Measurements from ENCODE around the gene GNB2.

GNB2 gene

DNA sequence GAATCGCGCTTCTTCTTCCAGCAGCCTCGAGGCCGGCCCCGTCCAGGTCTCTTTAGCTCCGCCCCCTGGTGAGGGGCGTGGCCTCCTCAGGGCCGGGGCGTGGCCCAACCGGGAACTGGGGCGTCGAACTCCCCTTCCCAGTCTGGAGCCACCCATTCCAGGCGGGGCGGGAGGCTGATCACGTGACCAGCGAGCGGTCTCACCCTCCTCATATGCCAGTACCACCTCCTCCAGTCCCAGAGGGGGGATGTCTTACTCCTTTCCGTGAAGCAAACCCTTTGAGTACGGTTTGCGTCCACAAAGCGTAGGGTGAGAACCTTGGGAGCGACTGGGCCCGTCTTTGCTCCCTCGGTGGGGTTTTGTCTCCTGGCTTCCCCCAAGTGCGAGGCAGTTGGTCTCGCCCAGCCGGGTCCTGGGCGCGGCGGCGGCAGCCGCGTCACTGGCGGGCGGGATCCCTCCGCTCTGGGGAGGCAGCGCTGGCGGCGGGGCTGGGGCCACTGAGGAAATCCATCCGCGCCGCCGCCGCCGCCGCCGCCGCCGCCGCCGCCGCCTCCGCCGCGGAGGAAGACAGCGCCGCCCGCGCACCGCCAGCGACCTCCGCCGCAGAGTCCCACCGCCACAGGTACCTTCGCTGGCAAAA is at the start of gene GNB2:
TSS of gene GNB2 (plus strand) at position 439 of the 640 bp plus-strand sequence. CDS start 2,526 bp downstream, outside the sequence.
- peak; percentile 100 for DNase-seq

DNA sequence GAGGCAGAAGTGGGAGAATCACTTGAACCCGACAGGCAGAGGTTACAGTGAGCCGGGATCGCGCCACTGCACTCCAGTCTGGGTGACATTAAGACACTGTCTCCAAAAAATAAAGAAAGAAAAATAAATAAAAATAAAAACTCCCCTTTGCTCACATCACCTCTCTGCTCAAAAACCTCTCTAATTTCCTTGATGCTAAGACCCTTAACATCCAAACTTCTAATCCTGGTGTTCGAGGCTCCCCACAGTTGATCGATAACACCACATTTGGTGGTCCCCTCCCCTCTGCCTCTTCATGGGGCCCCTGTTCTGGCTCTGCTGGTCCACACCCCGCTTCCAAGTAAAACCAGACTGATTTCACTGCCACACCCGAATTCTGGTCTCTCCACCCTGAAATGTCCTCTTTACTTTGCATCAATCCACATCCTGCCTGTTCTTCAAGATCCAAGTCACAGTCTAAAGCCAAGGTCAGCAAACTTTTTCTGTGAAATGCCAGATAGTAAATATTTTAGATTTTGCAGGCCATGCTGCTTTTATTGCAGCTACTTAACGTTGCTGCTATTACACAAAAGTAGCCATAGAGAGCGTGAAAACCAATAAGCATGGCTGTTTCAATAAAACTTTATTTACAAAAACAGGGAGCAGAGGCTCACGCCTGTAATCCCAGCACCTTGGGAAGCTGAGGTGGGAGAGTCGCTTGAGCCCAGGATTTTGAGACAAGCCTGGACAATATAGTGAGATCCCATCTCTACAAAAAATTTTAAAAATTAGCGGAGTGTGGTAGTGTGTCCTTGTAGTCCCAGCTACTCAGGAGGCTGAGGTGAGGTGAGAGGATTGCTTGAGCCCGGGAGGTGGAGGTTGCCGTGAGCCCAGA is 49.4 kb upstream of the GNB2 start:
- no peak for DNase-seq

DNA sequence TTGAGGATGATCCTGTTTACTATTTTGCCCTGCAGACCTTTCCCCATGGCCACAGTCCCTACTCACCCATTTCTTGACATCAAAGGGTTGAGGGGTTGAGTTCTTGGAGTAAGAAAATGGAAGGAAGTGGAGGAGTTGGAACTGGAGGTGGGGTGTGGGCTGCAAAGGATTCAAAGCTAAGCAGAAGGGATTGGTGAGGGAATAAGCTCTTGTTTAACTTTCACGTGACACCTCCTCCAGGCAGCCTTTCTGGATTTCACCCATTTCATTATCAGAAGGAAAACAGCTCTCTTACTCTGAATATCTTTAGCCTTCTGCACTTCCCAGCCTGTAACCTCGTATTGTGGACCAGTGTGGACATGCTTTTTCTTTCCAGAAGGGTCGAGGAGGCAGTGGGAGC is 47.5 kb upstream of the GNB2 start:
- DNase-seq = no peak

DNA sequence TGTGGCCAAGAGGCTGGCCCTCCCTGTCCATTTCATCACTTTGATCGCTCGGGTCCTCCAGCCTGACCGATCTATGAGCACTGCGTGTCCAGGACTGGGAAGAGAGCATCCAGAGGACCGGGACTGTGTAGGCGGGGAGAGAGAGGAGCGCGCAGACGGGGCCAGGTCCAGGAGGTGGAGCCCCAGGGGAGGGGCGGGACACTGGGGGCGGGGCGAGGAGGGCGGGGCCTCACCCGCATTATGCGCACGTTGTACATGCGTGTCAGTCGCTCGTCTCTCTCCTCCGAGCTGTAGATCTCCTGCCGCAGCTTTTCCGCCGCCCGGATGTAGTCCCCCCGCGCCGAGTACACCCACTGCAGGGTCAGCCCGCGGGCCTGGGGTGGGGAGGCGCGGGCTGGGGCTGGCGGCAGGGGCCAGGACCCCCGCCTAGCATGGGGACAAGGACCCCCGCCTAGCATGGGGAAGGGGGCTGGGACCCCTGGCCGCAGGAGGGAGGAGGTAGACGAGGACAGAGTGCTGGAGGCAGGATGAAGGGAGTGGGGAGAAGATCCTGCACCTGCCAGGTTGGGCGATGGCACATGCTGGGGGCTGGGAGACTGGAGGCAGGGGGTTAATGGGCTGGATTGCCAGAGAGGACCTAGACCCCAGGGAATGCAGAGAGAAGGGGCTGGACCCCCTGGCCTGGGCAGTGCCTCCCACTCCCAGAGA is 46.9 kb upstream of the GNB2 start:
- DNase-seq = peak; percentile 70 to 83 (median 71)

DNA sequence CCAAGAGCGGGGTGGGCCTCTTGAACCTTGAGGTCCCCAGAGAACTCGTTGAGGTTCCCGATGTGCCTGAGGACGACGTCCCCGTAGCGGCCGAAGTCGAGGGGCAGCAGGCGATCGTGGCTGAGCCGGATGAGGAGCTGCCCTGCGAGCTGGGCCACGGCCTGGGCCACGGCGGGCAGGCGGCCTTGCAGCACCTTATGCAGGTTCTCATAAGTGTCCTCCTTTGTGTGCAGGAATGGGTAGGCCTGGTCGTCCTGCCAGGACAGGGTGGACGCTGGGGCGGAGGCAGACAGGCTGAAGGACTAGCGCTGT is 46.3 kb upstream of the GNB2 start:
- DNase-seq = no peak

DNA sequence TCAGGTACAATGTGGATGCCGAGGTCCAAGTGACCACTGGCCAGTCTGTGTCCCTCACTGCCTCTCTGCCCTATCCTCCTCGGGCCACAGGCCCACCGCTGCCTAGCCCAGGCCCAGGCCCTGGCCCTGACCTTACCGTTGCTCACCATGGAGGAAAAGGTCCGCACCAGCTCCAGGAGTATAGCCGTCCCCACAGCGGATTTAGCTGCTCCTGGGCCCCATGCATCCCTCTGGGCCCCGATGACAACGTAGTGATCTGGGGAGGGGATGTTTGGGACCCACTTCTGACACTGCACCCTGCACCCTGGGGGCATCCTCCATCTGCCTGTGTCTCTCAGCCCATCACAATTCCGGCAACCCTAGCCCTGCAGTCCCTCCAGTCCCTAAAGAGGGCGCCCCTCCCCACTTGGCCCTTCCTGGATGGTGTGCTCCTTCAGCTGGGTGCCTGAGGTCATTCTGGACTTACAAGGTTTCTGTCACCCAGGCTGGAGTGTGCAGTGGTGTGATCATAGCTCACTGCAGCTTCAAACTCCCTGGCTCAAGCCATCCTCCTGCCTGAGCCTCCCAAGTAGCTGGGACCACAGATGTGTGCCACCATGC is 44.3 kb upstream of the GNB2 start:
- peak in 1 of 3 experiments; percentile 20 for DNase-seq

DNA sequence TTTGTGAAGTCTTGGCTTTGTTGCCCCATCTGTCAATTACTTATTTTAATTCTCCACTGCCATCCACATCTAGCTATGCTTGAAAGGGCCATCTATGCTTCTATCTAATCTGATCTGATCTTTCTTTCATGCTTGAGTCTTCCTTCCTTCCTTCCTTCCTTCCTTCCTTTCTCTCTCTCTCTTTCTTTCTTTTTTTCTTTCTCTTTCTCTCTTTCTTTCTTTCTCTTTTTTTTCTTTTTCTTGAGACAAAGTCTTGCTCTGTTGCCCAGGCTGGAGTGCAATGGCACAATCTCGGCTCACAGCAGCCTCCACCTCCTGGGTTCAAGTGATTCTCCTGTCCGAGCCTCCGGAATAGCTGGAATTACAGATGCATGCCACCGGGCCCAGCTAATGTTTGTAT is 43.5 kb upstream of the GNB2 start:
- DNase-seq = no peak

DNA sequence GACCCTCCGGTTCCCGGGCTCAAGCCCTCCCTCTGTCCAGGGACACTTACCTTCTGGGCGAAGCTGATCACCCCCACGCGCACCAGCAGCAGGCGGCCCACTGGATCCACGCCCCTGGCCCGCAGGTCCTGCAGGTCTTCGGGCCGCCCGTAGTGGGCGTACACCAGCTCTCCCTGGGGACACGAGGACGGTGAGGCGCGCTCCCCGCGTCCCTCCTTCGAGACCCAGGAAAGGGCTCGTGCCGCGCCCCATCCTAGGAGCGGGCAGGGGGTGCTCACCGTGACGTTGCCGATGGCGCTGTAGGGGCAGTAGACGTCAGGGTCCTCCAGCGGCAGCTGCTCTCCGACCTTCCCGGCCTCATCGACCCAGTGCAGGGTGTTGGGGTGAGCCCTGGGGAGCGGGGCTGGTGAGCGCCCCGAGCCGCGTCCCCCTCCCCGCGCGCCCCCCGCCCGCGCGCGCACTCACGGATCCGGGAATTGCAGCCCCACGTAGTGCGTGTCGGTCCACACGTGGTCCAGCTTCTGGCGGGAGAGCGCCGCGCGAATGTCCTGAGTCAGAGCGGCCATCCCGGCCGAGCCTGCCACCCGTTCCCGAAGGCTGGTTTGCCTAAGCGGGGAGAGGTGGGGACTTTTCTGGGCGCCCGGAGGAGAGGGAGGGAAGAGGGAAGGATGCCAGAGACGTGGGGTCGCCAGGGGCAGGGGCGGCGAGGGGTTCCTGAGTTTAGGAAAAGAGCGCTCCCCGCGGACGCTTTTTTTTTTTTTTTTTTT is 40.4 kb upstream of the GNB2 start:
- peak; percentile 51 to 84 (median 84) for DNase-seq

DNA sequence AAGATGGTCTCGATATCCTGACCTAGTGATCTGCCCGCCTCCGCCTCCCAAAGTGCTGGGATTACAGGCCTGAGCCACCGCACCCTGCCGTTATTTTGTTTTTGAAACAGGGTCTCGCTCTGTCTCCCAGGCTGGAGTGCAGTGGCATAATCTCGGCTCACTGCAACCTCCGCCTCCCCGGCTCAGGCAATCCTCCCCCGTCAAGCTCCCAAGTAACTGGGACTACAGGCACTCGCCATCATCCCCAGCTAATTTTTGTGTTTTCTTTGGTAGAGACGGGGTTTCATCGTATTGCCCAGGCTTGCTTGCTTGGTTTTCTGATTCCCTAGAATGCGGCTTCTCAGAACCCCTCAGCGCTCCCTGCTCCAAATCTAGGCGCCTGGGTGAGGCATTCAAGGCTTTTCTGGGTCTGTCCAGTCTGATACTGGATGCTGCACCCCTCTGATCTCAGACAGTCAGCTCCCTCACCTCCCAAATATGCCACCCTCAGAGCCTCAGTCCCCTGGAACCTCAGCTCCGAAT is 33.5 kb upstream of the GNB2 start:
- no peak for DNase-seq

DNA sequence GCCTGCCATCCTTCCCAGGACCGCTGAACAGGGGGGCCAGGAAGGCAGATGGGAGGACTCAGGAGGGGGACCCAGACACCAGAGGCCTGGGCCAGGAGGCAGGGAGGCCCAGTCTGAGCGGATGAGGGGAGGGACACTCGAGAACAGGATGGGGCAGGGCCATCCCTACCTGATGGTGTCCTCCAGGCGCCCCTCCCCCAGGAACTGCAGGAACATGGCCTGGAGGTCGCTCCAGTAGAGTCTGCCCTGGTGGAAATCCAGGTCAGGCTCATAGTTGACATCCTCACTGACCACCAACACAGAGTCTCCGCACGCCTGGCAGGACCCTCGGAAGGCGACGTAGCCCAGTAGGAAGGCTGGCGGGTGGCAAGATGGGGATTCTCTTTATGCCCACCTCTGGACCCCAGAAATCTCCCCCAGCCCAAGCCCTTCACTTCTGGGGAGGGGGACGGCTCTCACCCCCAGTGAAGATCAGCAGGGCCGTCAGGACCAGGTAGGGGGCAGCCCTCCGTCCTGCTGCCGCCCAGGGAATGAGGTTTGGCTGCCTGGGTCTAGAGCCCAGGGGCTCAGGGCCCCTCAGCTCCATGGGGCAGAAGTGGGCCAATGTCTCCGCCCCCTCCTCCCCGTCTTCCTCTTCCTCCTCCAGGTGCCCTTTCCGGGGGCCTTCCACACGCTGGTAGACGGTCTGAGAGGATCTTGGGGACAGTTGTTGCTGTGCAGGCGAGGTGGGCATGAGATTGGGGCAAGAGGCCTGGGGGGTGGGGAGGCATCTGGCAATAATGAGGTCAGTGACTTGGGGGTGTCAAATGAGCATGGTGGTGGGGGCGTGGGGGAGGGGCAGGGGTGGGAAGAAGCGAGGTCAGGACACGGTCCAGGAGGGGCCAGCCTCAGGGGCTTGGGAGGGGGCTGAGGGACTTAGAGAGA is 32.8 kb upstream of the GNB2 start:
- DNase-seq = no peak

DNA sequence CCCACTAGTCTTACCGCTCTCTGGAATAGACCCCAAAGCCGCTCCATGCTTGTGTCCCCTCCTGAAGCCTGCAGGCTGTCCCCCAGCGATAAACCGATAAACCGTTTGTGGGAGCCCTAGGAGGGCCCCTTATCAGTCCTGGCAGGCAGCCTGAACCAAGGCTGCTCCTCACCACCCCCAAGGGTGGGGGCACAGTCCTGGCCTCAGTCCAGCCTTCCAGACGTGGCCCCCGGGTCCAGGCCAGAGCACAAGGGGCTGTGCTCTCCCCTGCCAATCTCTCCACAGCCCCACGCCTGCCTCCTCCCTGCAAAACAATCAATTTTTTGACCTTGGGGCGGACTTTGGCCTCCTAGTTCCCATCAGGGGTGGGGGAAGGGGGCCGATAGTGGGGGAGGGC is 32.1 kb upstream of the GNB2 start, which contains the start of gene TFR2:
TSS of gene TFR2 (minus strand) at position 90 of the 397 bp plus-strand sequence. CDS start at position 47, 43 bp downstream.
- DNase-seq = no peak

DNA sequence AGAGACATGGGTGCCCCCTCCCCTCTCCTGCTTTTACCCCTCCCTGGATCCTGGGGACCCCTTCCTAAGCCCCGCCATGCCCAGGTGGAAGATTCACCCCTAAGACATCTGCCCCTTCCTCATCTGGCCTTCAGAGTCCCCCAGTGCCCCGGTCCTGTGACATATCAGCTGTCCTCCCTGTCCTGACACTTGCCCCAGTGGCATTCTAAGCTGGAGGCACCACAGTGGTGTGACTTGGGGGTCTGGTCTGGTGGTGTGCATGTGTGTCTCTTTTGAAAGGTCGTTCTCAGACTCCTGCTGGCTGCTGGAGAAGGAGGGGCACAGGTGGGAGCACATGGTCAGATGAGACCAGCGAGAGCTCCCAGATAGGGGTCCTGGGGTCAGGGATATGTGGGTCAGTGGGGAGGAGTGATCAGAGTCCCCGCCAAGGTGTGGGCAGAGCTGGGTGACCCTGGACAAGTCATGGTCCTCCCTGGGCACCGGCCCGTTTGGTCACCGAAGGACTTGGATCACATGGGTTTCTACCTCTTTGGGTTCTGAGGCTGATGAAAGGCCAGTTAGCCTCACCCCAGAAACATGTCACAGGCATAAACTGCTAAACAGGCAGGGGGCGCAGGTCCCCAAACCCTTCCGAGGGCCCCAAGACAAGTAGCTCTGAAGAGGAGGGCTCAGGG is 31.5 kb upstream of the GNB2 start:
- DNase-seq = no peak

DNA sequence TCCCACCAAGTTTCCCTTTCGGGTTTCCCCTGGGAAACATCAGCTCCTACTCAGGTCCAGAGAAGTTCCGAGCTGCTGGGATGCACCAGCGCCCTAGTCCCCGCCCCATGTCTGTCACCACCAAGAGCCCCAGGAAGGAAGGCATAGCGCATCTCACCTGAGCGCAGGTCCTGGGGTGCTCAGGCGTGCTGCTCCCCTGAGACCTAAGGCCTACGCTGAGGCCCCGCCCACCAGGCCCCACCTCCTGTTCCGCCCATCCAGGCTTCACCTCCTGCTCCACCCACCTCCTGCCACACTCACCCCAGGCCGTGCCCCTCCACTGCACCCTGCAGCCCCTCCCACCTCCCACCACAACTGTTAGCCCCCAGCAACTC is 31.0 kb upstream of the GNB2 start:
- DNase-seq = peak in 1 of 3 experiments; percentile 15

DNA sequence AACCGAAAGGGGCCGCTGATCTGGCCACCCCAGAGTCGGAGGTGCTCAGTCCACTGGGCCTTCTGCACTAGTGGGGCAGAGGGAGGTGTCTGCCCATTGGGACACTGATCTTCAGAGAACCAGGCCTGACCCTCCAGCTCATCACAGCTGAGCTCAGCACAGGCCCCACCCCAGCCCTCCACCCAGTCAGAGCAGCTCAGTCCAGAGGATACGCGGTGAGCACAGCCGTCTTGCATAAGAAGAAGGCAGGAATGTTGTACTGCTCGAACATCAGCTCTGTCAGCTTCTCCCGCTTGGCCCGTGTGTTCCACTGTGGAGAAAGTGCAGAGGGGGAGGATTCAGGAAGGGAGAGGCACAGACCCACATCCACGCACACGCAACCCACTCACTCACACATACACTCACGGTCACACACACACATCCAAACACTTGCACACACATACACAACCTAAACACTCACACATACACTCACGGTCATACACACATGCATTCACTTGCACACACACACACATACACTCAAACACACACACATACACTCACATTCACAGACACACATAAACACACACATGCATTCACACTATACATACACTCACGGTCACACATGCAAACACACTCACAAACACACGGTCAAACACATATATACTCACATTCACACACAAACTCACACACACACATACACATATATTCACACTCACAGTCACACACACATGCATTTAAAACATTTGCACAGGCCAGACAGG is 23.5 kb upstream of the GNB2 start:
- DNase-seq = no peak

DNA sequence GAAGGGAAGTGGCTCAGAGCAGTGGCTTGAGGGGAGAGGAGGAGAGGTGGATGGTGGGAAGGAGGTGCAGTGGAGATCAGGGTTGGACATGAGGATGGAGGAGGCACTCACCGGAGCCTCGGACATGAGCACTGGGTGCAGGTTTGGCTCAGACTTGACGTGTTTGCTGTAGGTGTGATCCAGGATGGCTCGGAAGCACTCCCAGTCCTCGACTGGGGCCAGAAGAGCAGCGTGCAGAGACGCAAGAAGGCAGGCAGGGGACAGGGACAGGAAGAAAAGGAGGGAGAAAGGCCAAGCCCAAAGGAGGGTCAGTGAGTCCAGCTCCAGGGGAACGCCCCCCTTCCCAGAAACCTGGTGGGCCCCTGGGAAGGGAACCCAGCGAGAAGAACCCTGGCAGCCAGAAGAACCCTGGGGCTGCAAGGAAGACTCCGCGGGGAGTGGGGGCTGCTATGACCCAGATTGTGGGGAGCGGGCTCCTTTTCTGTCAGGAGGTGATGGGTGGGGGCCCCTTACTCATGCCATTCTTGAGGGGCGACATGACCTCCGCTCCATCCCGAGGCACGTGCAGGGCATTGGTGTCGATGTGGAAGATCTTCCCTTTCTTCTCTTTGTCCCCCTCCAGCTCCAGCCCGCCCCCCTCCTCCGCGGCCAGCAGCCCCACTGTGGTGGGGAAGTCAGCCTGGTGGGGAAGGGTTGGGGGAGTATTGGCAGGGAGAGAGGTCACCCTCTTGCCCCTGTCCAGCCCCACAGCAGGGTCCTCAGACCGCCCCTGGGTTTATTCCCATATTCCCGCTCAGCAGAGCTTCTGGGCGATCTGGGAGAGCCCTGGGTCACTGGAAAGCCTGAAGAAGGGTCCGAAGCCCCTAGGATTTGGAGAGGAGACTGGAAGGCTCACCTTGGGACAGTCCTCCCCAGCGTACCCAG is 18.4 kb upstream of the GNB2 start:
- no peak for DNase-seq

DNA sequence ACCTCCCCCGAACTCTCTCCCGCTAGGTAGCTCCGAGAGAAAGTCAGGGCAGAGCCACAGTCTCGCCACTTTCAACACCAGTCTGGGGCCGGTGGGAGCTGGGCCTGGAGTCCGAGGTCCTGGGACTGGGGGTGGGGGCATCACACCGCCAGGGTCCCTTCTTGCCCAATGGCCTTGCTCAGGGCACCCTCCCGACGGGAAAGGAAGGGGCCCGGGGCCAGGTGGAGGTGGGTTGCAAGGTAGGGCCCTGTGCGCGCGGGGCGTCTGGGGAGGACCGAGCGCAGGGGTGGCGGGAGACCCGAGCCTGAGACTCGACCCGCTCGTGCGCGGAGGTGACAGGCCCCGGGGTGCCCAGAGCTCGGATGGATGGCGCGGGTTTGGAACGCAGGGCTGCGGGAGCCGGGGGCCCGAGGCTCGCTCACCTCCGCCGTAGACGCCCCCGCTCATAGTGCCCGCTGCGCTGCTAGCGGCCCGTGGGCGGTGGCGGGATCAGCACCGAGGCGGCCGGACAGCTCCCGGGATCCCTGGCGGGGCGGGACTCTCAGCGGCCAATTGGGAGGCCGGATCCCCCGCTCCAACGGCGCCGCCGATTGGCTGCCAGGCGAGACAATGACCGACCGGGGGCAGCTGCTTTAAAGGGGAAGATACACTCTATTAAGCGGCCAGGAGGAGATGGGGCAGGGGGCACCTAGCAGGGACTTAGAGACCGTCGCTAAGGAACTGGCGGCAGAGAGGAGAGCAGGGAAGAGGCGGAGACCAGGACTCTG is 17.4 kb upstream of the GNB2 start, which contains the start of gene ACTL6B:
TSS of gene ACTL6B (minus strand) at position 541 of the 767 bp plus-strand sequence. CDS start at position 447, 94 bp downstream.
- peak; percentile 87 to 92 (median 88) for DNase-seq

DNA sequence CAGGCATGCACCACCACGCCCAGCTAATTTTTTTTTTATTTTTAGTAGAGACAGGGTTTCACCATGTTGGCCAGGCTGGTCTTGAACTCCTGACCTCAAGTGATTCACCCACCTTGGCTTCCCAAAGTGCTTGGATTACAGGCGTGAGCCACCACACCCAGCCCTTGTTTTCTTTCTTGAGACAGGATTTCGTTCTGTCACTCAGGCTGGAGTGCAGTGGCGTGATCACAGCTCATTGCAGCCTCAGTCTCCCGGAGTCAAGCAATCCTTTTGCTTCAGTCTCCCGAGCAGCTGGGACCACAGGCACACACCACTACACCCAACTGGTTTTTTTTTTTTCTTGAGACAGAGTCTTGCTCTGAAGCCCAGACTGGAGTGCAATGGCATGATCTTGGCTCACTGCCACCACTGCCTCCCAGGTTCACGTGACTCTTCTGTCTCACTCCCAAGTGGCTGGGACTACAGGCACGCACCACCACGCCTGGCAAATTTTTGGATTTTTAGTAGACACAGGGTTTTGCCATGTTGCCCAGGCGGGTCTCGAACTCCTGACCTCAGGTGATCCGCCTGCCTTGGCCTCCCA is 11.3 kb upstream of the GNB2 start:
- peak in 1 of 3 experiments; percentile 10 for DNase-seq

Data from NCI-H1417 (cell line).